ENCODE results near the gene FUT4.

The FUT4 gene

DNA sequence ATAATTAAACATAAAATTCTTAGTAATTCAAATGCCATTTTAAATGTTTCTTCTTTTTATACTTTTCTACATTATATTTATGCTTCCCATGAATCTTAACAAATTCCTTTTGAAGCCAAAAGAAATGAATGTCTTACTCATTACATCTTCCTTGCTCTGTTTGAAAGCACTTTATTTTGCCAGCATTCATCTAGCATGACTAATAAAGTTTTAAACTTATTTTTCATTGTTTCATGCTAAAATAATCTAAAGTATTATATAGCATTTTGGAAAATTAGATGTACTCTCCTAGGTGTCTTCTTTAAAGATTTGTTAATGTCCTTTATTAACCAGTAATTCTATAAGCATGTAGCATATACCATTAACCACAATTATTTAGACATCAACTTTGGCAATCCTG, 13.7 kb downstream of the FUT4 start:
- Histone ChIP-seq H3K36me3 (ENCODE audit: control insufficient read depth, insufficient read depth, low read length) (no peaks in the 10 kb centered on the region), H3K9me3 (ENCODE audit: control insufficient read depth, low read length) (no peaks in the 10 kb centered on the region), H3K9ac (no peak overlapping the region), H3K4me3 (ENCODE audit: low read depth, low read length) (no peak overlapping the region), H2AFZ (no peak overlapping the region), H3K79me2 (no peaks in the 10 kb centered on the region), H3K4me1 (no peaks in the 10 kb centered on the region), H3K27me3 (ENCODE audit: control insufficient read depth, insufficient read depth, low read length) (no peaks in the 10 kb centered on the region), H3K4me2 (ENCODE audit: low read length) (no peak overlapping the region), H3K27ac (no peak overlapping the region)
- TF ChIP-seq, protein P1, sequence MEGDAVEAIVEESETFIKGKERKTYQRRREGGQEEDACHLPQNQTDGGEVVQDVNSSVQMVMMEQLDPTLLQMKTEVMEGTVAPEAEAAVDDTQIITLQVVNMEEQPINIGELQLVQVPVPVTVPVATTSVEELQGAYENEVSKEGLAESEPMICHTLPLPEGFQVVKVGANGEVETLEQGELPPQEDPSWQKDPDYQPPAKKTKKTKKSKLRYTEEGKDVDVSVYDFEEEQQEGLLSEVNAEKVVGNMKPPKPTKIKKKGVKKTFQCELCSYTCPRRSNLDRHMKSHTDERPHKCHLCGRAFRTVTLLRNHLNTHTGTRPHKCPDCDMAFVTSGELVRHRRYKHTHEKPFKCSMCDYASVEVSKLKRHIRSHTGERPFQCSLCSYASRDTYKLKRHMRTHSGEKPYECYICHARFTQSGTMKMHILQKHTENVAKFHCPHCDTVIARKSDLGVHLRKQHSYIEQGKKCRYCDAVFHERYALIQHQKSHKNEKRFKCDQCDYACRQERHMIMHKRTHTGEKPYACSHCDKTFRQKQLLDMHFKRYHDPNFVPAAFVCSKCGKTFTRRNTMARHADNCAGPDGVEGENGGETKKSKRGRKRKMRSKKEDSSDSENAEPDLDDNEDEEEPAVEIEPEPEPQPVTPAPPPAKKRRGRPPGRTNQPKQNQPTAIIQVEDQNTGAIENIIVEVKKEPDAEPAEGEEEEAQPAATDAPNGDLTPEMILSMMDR (IDR thresholded peaks at IDR 0.05) = no peak

DNA sequence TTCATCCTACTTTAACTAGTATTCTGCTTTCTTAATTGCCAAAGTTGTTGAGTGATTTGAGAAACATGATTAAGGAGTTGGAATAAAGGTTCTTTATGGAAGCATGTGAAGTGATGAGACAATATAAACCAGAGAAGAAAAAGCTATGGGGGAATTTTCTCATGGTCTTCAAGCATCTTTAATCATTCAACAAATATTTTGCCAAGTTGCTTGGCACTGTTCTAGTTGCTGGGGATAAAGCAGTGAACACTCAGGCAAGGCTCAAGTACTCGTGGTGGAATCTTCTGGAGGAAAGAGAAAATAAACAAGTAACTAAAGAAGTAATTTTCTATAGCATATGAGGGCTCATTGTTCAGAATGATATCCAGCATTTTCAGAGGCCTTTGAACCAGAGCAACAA, 14.3 kb downstream of the FUT4 start:
- Histone ChIP-seq H3K36me3 (ENCODE audit: control insufficient read depth, insufficient read depth, low read length) (no peaks in the 10 kb centered on the region), H3K79me2 (no peaks in the 10 kb centered on the region), H3K4me1 (no peaks in the 10 kb centered on the region), H3K4me2 (ENCODE audit: low read length) (no peak overlapping the region), H3K27me3 (ENCODE audit: control insufficient read depth, insufficient read depth, low read length) (no peaks in the 10 kb centered on the region), H3K27ac (no peak overlapping the region), H3K4me3 (ENCODE audit: low read depth, low read length) (no peak overlapping the region), H2AFZ (no peak overlapping the region), H3K9me3 (ENCODE audit: control insufficient read depth, low read length) (no peaks in the 10 kb centered on the region), H3K9ac (no peak overlapping the region)
- TF ChIP-seq, protein P1 (IDR thresholded peaks at IDR 0.05) = no peak

DNA sequence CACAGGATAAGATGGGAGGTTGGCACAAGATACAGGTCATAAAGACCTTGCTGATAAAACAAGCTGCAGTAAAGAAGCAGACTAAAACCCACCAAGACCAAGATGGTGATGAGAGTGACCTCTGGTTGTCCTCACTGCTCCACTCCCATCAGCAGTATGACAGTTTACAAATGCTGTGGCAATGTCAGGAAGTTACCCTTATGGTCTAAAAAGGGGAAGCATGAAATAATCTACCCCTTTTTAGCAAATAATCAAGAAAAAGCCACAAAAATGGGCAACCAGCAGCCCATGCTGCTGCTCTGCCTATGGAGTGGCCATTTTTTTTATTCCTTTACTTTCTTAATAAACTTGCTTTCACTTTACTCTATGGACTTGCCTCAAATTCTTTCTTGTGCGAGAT, 14.7 kb downstream of the FUT4 start:
- Histone ChIP-seq H3K36me3 (ENCODE audit: control insufficient read depth, insufficient read depth, low read length) (no peaks in the 10 kb centered on the region), H2AFZ (no peak overlapping the region), H3K4me3 (ENCODE audit: low read depth, low read length) (no peak overlapping the region), H3K9ac (no peak overlapping the region), H3K79me2 (no peaks in the 10 kb centered on the region), H3K4me1 (no peaks in the 10 kb centered on the region), H3K4me2 (ENCODE audit: low read length) (no peak overlapping the region), H3K27me3 (ENCODE audit: control insufficient read depth, insufficient read depth, low read length) (no peaks in the 10 kb centered on the region), H3K9me3 (ENCODE audit: control insufficient read depth, low read length) (no peaks in the 10 kb centered on the region), H3K27ac (no peak overlapping the region)
- TF ChIP-seq, protein P1 (IDR thresholded peaks at IDR 0.05) = no peak

DNA sequence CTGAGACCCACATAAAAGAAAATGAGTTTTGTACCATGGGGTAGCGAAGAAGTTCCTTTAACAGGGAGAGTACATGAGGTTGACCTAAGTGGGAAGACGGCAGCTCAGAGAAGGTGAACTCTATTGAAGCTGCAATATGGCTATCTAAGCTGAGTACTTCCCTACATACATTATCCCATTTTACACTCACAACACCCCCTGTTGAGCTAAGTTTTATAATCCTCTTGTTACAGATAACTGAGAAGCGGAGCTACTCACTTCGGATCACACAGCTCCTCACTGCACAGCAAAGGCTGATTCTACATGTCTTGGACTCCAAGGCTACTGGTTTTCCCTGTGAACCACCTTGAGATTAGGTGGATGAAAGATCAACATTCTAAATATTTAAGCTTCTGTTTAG, 15.2 kb downstream of the FUT4 start:
- Histone ChIP-seq H3K36me3 (ENCODE audit: control insufficient read depth, insufficient read depth, low read length) (no peaks in the 10 kb centered on the region), H3K9ac (no peak overlapping the region), H3K79me2 (no peaks in the 10 kb centered on the region), H3K4me3 (ENCODE audit: low read depth, low read length) (no peak overlapping the region), H3K4me2 (ENCODE audit: low read length) (no peak overlapping the region), H3K27ac (no peak overlapping the region), H2AFZ (no peak overlapping the region), H3K4me1 (no peaks in the 10 kb centered on the region), H3K27me3 (ENCODE audit: control insufficient read depth, insufficient read depth, low read length) (no peaks in the 10 kb centered on the region), H3K9me3 (ENCODE audit: control insufficient read depth, low read length) (no peaks in the 10 kb centered on the region)
- TF ChIP-seq, protein P1 (IDR thresholded peaks at IDR 0.05) = no peak

DNA sequence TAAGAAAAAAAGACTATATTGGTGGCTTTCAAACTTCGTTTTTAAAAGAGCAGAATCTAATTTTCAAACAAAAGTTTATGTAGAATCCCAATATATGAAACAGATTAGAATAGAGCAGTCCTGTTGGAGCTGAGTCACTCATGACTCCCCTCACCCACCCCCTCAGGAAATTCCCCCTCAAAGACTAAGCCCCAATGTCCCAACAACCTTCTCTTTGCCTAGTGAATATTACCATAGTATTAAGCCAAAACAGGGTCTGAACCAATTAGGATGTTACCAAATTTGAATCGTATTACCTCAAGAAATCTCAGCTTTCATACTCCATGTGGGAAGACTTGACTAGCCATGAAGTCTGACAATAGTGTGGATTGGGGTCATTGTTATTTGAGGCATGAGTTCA, 15.6 kb downstream of the FUT4 start:
- TF ChIP-seq, protein P1 (IDR thresholded peaks at IDR 0.05) = no peak
- Histone ChIP-seq H3K4me2 (ENCODE audit: low read length) (no peak overlapping the region), H3K9ac (no peak overlapping the region), H2AFZ (no peak overlapping the region), H3K27me3 (ENCODE audit: control insufficient read depth, insufficient read depth, low read length) (no peaks in the 10 kb centered on the region), H3K4me1 (no peaks in the 10 kb centered on the region), H3K27ac (no peak overlapping the region), H3K36me3 (ENCODE audit: control insufficient read depth, insufficient read depth, low read length) (no peaks in the 10 kb centered on the region), H3K79me2 (no peaks in the 10 kb centered on the region), H3K9me3 (ENCODE audit: control insufficient read depth, low read length) (no peaks in the 10 kb centered on the region), H3K4me3 (ENCODE audit: low read depth, low read length) (no peak overlapping the region)

Data from parathyroid adenoma (tissue), 2 donors.